Renal pelvis (tissue), 12 donors: Measurements from ENCODE around the gene SBK2. TPM values are rescaled to one million over a fixed set of nuclear protein-coding genes. Genes with fewer than 3 reads are reported as not detected.
"Not testable (repeated sequence)": the region's sequence is repeated elsewhere in the genome, so short reads cannot be mapped to it uniquely, and the experiment has no call there.

Source experiments
- DNase-seq: peaks from one replicate; pipeline ENCODE4 v3.0.0-alpha.2; 2013
- long read RNA-seq, 16 experiments: transcript quantifications; one replicate each; lab custom pipeline, GENCODE V29; 2026
- polyA plus RNA-seq, 3 donors: library from polyadenylated mRNA; unstranded; fragments of 120-200 nt; gene quantifications; one replicate each; pipeline ENCODE4 v1.2.1, GENCODE V29; 2013; ENCODE audit not compliant: insufficient read length in 3 of 3

SBK2 gene
- polyA plus RNA-seq, result 1 to 10 TPM in 2 of 3 donors, under 1 TPM in 1; 0.99 to 2.3 (median 1.5) TPM
- long read RNA-seq, donor 1, result 0 reads
- long read RNA-seq, donor 2, result 0 reads
- long read RNA-seq, donor 3, result 0 reads
- long read RNA-seq, donor 4, partial matches to known transcripts, result 0 of 1 reads
- long read RNA-seq, donor 4, other reads (novel, unspliced or antisense), result 0 of 1 reads
- long read RNA-seq, donor 5, result 0 reads
- long read RNA-seq, donor 6, result 0 reads
- long read RNA-seq, donor 7, result 0 reads
- long read RNA-seq, donor 8, result 0 reads
- long read RNA-seq, donor 9, result 0 reads
- long read RNA-seq, donor 10, result 0 reads
- long read RNA-seq, donor 11, partial matches to known transcripts, result 0 of 1 reads
- long read RNA-seq, donor 11, other reads (novel, unspliced or antisense), result 0 of 1 reads
- long read RNA-seq, donor 12, result 0 reads
- long read RNA-seq, donor 13, result 0 reads
- long read RNA-seq, donor 14, partial matches to known transcripts, result 0 of 1 reads
- long read RNA-seq, donor 14, other reads (novel, unspliced or antisense), result 0 of 1 reads
- long read RNA-seq, donor 15, partial matches to known transcripts, result 0 of 1 reads
- long read RNA-seq, donor 15, other reads (novel, unspliced or antisense), result 0 of 1 reads
- long read RNA-seq, donor 16, partial matches to known transcripts, result 0 of 2 reads
- long read RNA-seq, donor 16, other reads (novel, unspliced or antisense), result 0 of 2 reads

GRCh38 chr19:55536951-55537740, at the start of gene SBK2:
Gene SBK2 (minus strand): TSS chr19:55537133. CDS start chr19:55536294, 839 bp downstream.
- DNase-seq, result no peak

- DNase-seq, result peak; percentile 90
These were observed 48.9 kb upstream of the SBK2 start for GRCh38 chr19:55585658-55586339.

GRCh38 chr19:55584871-55585270, 47.9 kb upstream of the SBK2 start:
- no peak for DNase-seq

GRCh38 chr19:55583897-55584296, 47.0 kb upstream of the SBK2 start:
- DNase-seq, result not testable (repeated sequence)

- DNase-seq, result not testable (repeated sequence)
These were observed 45.4 kb upstream of the SBK2 start for GRCh38 chr19:55582284-55582683.

GRCh38 chr19:55581823-55582223, 44.9 kb upstream of the SBK2 start:
- DNase-seq, result peak; percentile 73

GRCh38 chr19:55581145-55581822, 44.4 kb upstream of the SBK2 start:
- no peak for DNase-seq

- DNase-seq, result peak; percentile 90
These were observed 43.8 kb upstream of the SBK2 start, which contains the start of gene ZNF579 for GRCh38 chr19:55580628-55581144. Gene ZNF579 (minus strand): TSS chr19:55580848. CDS start chr19:55579639, 1,209 bp downstream.

GRCh38 chr19:55579766-55580621, 43.1 kb upstream of the SBK2 start:
- peak; percentile 52 for DNase-seq

- DNase-seq, result no peak
These were observed 42.1 kb upstream of the SBK2 start for GRCh38 chr19:55578761-55579747.

GRCh38 chr19:55578031-55578760, 41.3 kb upstream of the SBK2 start:
- DNase-seq, result no peak

GRCh38 chr19:55576746-55577145, 39.8 kb upstream of the SBK2 start:
- DNase-seq, result no peak

- not testable (repeated sequence) for DNase-seq
These were observed 37.0 kb upstream of the SBK2 start for GRCh38 chr19:55573929-55574328.

GRCh38 chr19:55569477-55569876, 32.5 kb upstream of the SBK2 start:
- not testable (repeated sequence) for DNase-seq

GRCh38 chr19:55567708-55568328, 30.9 kb upstream of the SBK2 start:
- no peak for DNase-seq

GRCh38 chr19:55566823-55567222, 29.9 kb upstream of the SBK2 start:
- peak; percentile 37 for DNase-seq

- no peak for DNase-seq
These were observed 26.3 kb upstream of the SBK2 start for GRCh38 chr19:55563261-55563690.
